ENCODE results near the gene PBX4. TPM values are rescaled to one million over a fixed set of nuclear protein-coding genes. Genes with fewer than 3 reads are reported as not detected.

The PBX4 gene
- total and polyA plus RNA-seq, 2 donors = 2.1 to 3.9 TPM

- no peak for DNase-seq (ENCODE audit: extremely low spot score)
- peak overlapping the region; percentile 69 for H3K4me3 ChIP-seq (ENCODE audit: low read depth, low read length)
- H3K36me3 ChIP-seq (ENCODE audit: insufficient read depth) = peaks cover 4% of the 10 kb centered on the region
- H3K27ac ChIP-seq (ENCODE audit: low read depth) = no peak overlapping the region
- 28% methylated on average over 16 of the region's 16 CpGs for WGBS
- H3K4me1 ChIP-seq (ENCODE audit: insufficient read depth) = no peaks in the 10 kb centered on the region
Measured at GRCh38 chr19:19642506-19643157, 24.1 kb upstream of the PBX4 start.

GRCh38 chr19:19637523-19638251 lies 19.2 kb upstream of the PBX4 start:
- DNase-seq (ENCODE audit: extremely low spot score) = no peak
- Histone ChIP-seq H3K4me3 (ENCODE audit: low read depth, low read length) (no peak overlapping the region), H3K36me3 (ENCODE audit: insufficient read depth) (peaks cover 2% of the 10 kb centered on the region), H3K4me1 (ENCODE audit: insufficient read depth) (no peaks in the 10 kb centered on the region), H3K27ac (ENCODE audit: low read depth) (no peak overlapping the region)
- WGBS = 72% methylated on average over 53 of the region's 53 CpGs

- WGBS = 80% methylated on average over 27 of the region's 27 CpGs
- Histone ChIP-seq H3K36me3 (ENCODE audit: insufficient read depth) (peaks cover 2% of the 10 kb centered on the region), H3K4me3 (ENCODE audit: low read depth, low read length) (no peak overlapping the region)
Measured at GRCh38 chr19:19637186-19637522, 18.7 kb upstream of the PBX4 start.

GRCh38 chr19:19636573-19637185 lies 18.2 kb upstream of the PBX4 start:
- Histone ChIP-seq H3K27ac (ENCODE audit: low read depth) (no peak overlapping the region), H3K4me3 (ENCODE audit: low read depth, low read length) (no peak overlapping the region), H3K36me3 (ENCODE audit: insufficient read depth) (peaks cover 2% of the 10 kb centered on the region), H3K4me1 (ENCODE audit: insufficient read depth) (no peaks in the 10 kb centered on the region)
- WGBS = 95% methylated on average over 9 of the region's 9 CpGs
- no peak for DNase-seq (ENCODE audit: extremely low spot score)

More at GRCh38 chr19:19637186-19637522, 18.7 kb upstream of the PBX4 start:
- Histone ChIP-seq H3K27ac (ENCODE audit: low read depth) (no peak overlapping the region), H3K4me1 (ENCODE audit: insufficient read depth) (no peaks in the 10 kb centered on the region)
- DNase-seq (ENCODE audit: extremely low spot score) = no peak

GRCh38 chr19:19635313-19635702 lies 16.8 kb upstream of the PBX4 start:
- Histone ChIP-seq H3K27ac (ENCODE audit: low read depth) (no peak overlapping the region), H3K4me3 (ENCODE audit: low read depth, low read length) (no peak overlapping the region), H3K4me1 (ENCODE audit: insufficient read depth) (no peaks in the 10 kb centered on the region), H3K36me3 (ENCODE audit: insufficient read depth) (peaks cover 2% of the 10 kb centered on the region)
- 96% methylated on average over 14 of the region's 14 CpGs for WGBS
- DNase-seq (ENCODE audit: extremely low spot score) = no peak

- peaks cover 2% of the 10 kb centered on the region for H3K36me3 ChIP-seq (ENCODE audit: insufficient read depth)
- H3K4me1 ChIP-seq (ENCODE audit: insufficient read depth) = no peaks in the 10 kb centered on the region
- no peak overlapping the region for H3K27ac ChIP-seq (ENCODE audit: low read depth)
- DNase-seq (ENCODE audit: extremely low spot score) = no peak
- 96% methylated on average over 36 of the region's 36 CpGs for WGBS
- H3K4me3 ChIP-seq (ENCODE audit: low read depth, low read length) = no peak overlapping the region
Measured at GRCh38 chr19:19634516-19635312, 16.2 kb upstream of the PBX4 start.

GRCh38 chr19:19633711-19634515 lies 15.4 kb upstream of the PBX4 start:
- WGBS = 95% methylated on average over 22 of the region's 22 CpGs

GRCh38 chr19:19632661-19633060 lies 14.2 kb upstream of the PBX4 start:
- WGBS = 80% methylated on average over 5 of the region's 5 CpGs
- H3K4me1 ChIP-seq (ENCODE audit: insufficient read depth) = no peaks in the 10 kb centered on the region

More at GRCh38 chr19:19633711-19634515, 15.4 kb upstream of the PBX4 start:
- no peaks in the 10 kb centered on the region for H3K4me1 ChIP-seq (ENCODE audit: insufficient read depth)
- peaks cover 2% of the 10 kb centered on the region for H3K36me3 ChIP-seq (ENCODE audit: insufficient read depth)
- H3K4me3 ChIP-seq (ENCODE audit: low read depth, low read length) = no peak overlapping the region
- no peak for DNase-seq (ENCODE audit: extremely low spot score)
- H3K27ac ChIP-seq (ENCODE audit: low read depth) = no peak overlapping the region

GRCh38 chr19:19631346-19631745 lies 12.9 kb upstream of the PBX4 start:
- no peak overlapping the region for H3K4me3 ChIP-seq (ENCODE audit: low read depth, low read length)
- no peak overlapping the region for H3K27ac ChIP-seq (ENCODE audit: low read depth)
- H3K36me3 ChIP-seq (ENCODE audit: insufficient read depth) = no peaks in the 10 kb centered on the region
- WGBS = 91% methylated on average over 7 of the region's 7 CpGs
- no peaks in the 10 kb centered on the region for H3K4me1 ChIP-seq (ENCODE audit: insufficient read depth)
- DNase-seq (ENCODE audit: extremely low spot score) = no peak

More at GRCh38 chr19:19632661-19633060, 14.2 kb upstream of the PBX4 start:
- no peak overlapping the region for H3K27ac ChIP-seq (ENCODE audit: low read depth)
- H3K36me3 ChIP-seq (ENCODE audit: insufficient read depth) = peaks cover 2% of the 10 kb centered on the region
- no peak for DNase-seq (ENCODE audit: extremely low spot score)
- H3K4me3 ChIP-seq (ENCODE audit: low read depth, low read length) = no peak overlapping the region

- no peak for DNase-seq (ENCODE audit: extremely low spot score)
- Histone ChIP-seq H3K36me3 (ENCODE audit: insufficient read depth) (no peaks in the 10 kb centered on the region), H3K4me3 (ENCODE audit: low read depth, low read length) (no peak overlapping the region), H3K4me1 (ENCODE audit: insufficient read depth) (no peaks in the 10 kb centered on the region), H3K27ac (ENCODE audit: low read depth) (no peak overlapping the region)
- 100% methylated on average over 2 of the region's 2 CpGs for WGBS
Measured at GRCh38 chr19:19630426-19630825, 11.9 kb upstream of the PBX4 start.

- 97% methylated on average over 11 of the region's 11 CpGs for WGBS
- Histone ChIP-seq H3K36me3 (ENCODE audit: insufficient read depth) (no peaks in the 10 kb centered on the region), H3K4me3 (ENCODE audit: low read depth, low read length) (no peak overlapping the region), H3K27ac (ENCODE audit: low read depth) (no peak overlapping the region), H3K4me1 (ENCODE audit: insufficient read depth) (no peaks in the 10 kb centered on the region)
- DNase-seq (ENCODE audit: extremely low spot score) = no peak
Measured at GRCh38 chr19:19630062-19630414, 11.6 kb upstream of the PBX4 start.

- Histone ChIP-seq H3K4me3 (ENCODE audit: low read depth, low read length) (peak overlapping the region; percentile 54), H3K27ac (ENCODE audit: low read depth) (peak overlapping the region; percentile 54), H3K36me3 (ENCODE audit: insufficient read depth) (no peaks in the 10 kb centered on the region), H3K4me1 (ENCODE audit: insufficient read depth) (no peaks in the 10 kb centered on the region)
- 13% methylated on average over 51 of the region's 51 CpGs for WGBS
- no peak for DNase-seq (ENCODE audit: extremely low spot score)
Measured at GRCh38 chr19:19628501-19629134, 10.1 kb upstream of the PBX4 start.

Measured in urinary bladder (tissue), 4 donors.